AML-193 (cell line): ENCODE measurements around the gene ZNF10.

Experiments
- DNase-seq, 2 experiments: peaks; one replicate each; lab custom pipeline; 2025; lab: John Stamatoyannopoulos, UW

ZNF10 gene

GRCh38 chr12:133201888-133202287 lies 71.5 kb downstream of the ZNF10 start:
- DNase-seq, result no peak

GRCh38 chr12:133202493-133203343 lies 72.3 kb downstream of the ZNF10 start:
- no peak for DNase-seq

GRCh38 chr12:133203344-133204263 lies 73.2 kb downstream of the ZNF10 start:
- DNase-seq, result no peak

GRCh38 chr12:133204264-133204603 lies 73.8 kb downstream of the ZNF10 start:
- DNase-seq, result no peak

- DNase-seq, result no peak
These were observed 76.0 kb downstream of the ZNF10 start for GRCh38 chr12:133206390-133206789.
